Large intestine (tissue), 3 donors: Measurements from ENCODE around the gene ELP4. TPM values are rescaled to one million over a fixed set of nuclear protein-coding genes. Genes with fewer than 3 reads are reported as not detected.
"Not testable (repeated sequence)": the region's sequence is repeated elsewhere in the genome, so short reads cannot be mapped to it uniquely, and the experiment has no call there.

Experiments used
- DNase-seq, 2 donors: peaks; one replicate each; pipeline versions ENCODE4 v3.0.0 to v3.0.0-alpha.2; 2013
- H3K27ac ChIP-seq: one replicate; pipeline ENCODE4 v1.5.1; 2013; ENCODE audit warnings: low read length
- H3K27me3 ChIP-seq: 2 replicates; pipeline ENCODE4 v1.6.1; 2013; ENCODE audit warnings: low read length; ENCODE audit not compliant: control insufficient read depth, insufficient read depth
- H3K36me3 ChIP-seq: 2 replicates; pipeline ENCODE4 v1.6.1; 2013; ENCODE audit warnings: low read length; ENCODE audit not compliant: control insufficient read depth, insufficient read depth
- H3K4me1 ChIP-seq: one replicate; pipeline ENCODE4 v1.6.1; 2013; ENCODE audit warnings: low read length; ENCODE audit not compliant: control insufficient read depth, insufficient read depth
- H3K4me3 ChIP-seq: one replicate; pipeline ENCODE4 v1.5.1; 2013; ENCODE audit warnings: low read length
- H3K9me3 ChIP-seq: one replicate; pipeline ENCODE4 v1.6.1; 2013; ENCODE audit warnings: mild to moderate bottlenecking, low read depth, low read length, moderate library complexity; ENCODE audit not compliant: control insufficient read depth
- WGBS: methylation state at CpG from one replicate; pipeline ENCODE4 v1.1.5; 2013; ENCODE audit warnings: low lambda C conversion rate; ENCODE audit not compliant: insufficient coverage; 5-methylcytosine and 5-hydroxymethylcytosine counted together
- polyA plus RNA-seq: library from polyadenylated mRNA; unstranded; fragments of 120-200 nt; gene quantifications from one replicate; pipeline ENCODE4 v1.2.1, GENCODE V29; 2013

The ELP4 gene
- polyA plus RNA-seq, 1 donor: 14.4 TPM

- no peaks in the 10 kb centered on the region for H3K27me3 ChIP-seq
- no peak overlapping the region for H3K27ac ChIP-seq
- H3K4me1 ChIP-seq: no peaks in the 10 kb centered on the region
- no peaks in the 10 kb centered on the region for H3K9me3 ChIP-seq
- no peaks in the 10 kb centered on the region for H3K36me3 ChIP-seq
- DNase-seq: no peak
- 86% methylated on average over 1 of the region's 2 CpGs for WGBS
- H3K4me3 ChIP-seq: no peak overlapping the region
These were observed 180.9 kb downstream of the ELP4 start for GRCh38 chr11:31690516-31690915.

- DNase-seq: no peak
These were observed 182.9 kb downstream of the ELP4 start for GRCh38 chr11:31692466-31692865.

GRCh38 chr11:31697049-31697448 lies 187.5 kb downstream of the ELP4 start:
- not testable (repeated sequence) for H3K4me1 ChIP-seq, DNase-seq, H3K27me3 ChIP-seq, H3K9me3 ChIP-seq, H3K27ac ChIP-seq, H3K4me3 ChIP-seq, H3K36me3 ChIP-seq
- WGBS: 100% methylated on average over 1 of the region's 1 CpG

More at GRCh38 chr11:31692466-31692865, 182.9 kb downstream of the ELP4 start:
- Histone ChIP-seq H3K4me1 (no peaks in the 10 kb centered on the region), H3K9me3 (no peaks in the 10 kb centered on the region), H3K4me3 (no peak overlapping the region), H3K36me3 (no peaks in the 10 kb centered on the region), H3K27ac (no peak overlapping the region), H3K27me3 (no peaks in the 10 kb centered on the region)
- WGBS: 100% methylated on average over 1 of the region's 2 CpGs

- Histone ChIP-seq H3K4me3 (no peak overlapping the region), H3K27ac (no peak overlapping the region), H3K4me1 (no peaks in the 10 kb centered on the region), H3K9me3 (no peaks in the 10 kb centered on the region), H3K36me3 (no peaks in the 10 kb centered on the region), H3K27me3 (no peaks in the 10 kb centered on the region)
- DNase-seq: no peak
- WGBS: 100% methylated on average over 1 of the region's 1 CpG
These were observed 189.5 kb downstream of the ELP4 start for GRCh38 chr11:31699066-31699465.

- Histone ChIP-seq H3K4me1 (no peaks in the 10 kb centered on the region), H3K9me3 (no peaks in the 10 kb centered on the region), H3K4me3 (no peak overlapping the region), H3K27me3 (no peaks in the 10 kb centered on the region), H3K27ac (no peak overlapping the region), H3K36me3 (no peaks in the 10 kb centered on the region)
- DNase-seq: no peak
- WGBS: no CpG with 5 or more reads among the region's 1 CpG
These were observed 193.4 kb downstream of the ELP4 start for GRCh38 chr11:31702966-31703365.

GRCh38 chr11:31706357-31706756 lies 196.8 kb downstream of the ELP4 start:
- no peak overlapping the region for H3K27ac ChIP-seq
- no peak for DNase-seq
- 100% methylated on average over 1 of the region's 1 CpG for WGBS
- no peak overlapping the region for H3K4me3 ChIP-seq
- H3K36me3 ChIP-seq: no peaks in the 10 kb centered on the region
- no peaks in the 10 kb centered on the region for H3K4me1 ChIP-seq
- no peaks in the 10 kb centered on the region for H3K27me3 ChIP-seq
- H3K9me3 ChIP-seq: no peaks in the 10 kb centered on the region

- Histone ChIP-seq H3K4me3 (no peak overlapping the region), H3K27me3 (no peaks in the 10 kb centered on the region), H3K4me1 (no peaks in the 10 kb centered on the region), H3K9me3 (no peaks in the 10 kb centered on the region), H3K36me3 (no peaks in the 10 kb centered on the region), H3K27ac (no peak overlapping the region)
- WGBS: no CpG with 5 or more reads among the region's 2 CpGs
- no peak for DNase-seq
These were observed 201.6 kb downstream of the ELP4 start for GRCh38 chr11:31711137-31711536.

GRCh38 chr11:31712851-31713250 lies 203.3 kb downstream of the ELP4 start:
- DNase-seq: no peak
- no peaks in the 10 kb centered on the region for H3K27me3 ChIP-seq
- H3K27ac ChIP-seq: no peak overlapping the region
- H3K4me1 ChIP-seq: no peaks in the 10 kb centered on the region
- H3K4me3 ChIP-seq: no peak overlapping the region
- H3K9me3 ChIP-seq: no peaks in the 10 kb centered on the region
- H3K36me3 ChIP-seq: no peaks in the 10 kb centered on the region
- no CpG with 5 or more reads among the region's 2 CpGs for WGBS

- Histone ChIP-seq H3K4me1 (no peaks in the 10 kb centered on the region), H3K36me3 (no peaks in the 10 kb centered on the region), H3K27ac (no peak overlapping the region), H3K4me3 (no peak overlapping the region), H3K27me3 (no peaks in the 10 kb centered on the region), H3K9me3 (no peaks in the 10 kb centered on the region)
- WGBS: no CpG with 5 or more reads among the region's 3 CpGs
- DNase-seq: no peak
These were observed 205.3 kb downstream of the ELP4 start for GRCh38 chr11:31714840-31715239.

- H3K4me3 ChIP-seq: no peak overlapping the region
- no peak for DNase-seq
- H3K27me3 ChIP-seq: no peaks in the 10 kb centered on the region
- no peaks in the 10 kb centered on the region for H3K36me3 ChIP-seq
- WGBS: 71% methylated on average over 1 of the region's 2 CpGs
- no peaks in the 10 kb centered on the region for H3K9me3 ChIP-seq
- no peak overlapping the region for H3K27ac ChIP-seq
- no peaks in the 10 kb centered on the region for H3K4me1 ChIP-seq
These were observed 210.7 kb downstream of the ELP4 start for GRCh38 chr11:31720225-31720624.

- Histone ChIP-seq H3K27me3 (no peaks in the 10 kb centered on the region), H3K27ac (no peak overlapping the region), H3K4me1 (no peaks in the 10 kb centered on the region), H3K9me3 (no peaks in the 10 kb centered on the region), H3K36me3 (no peaks in the 10 kb centered on the region), H3K4me3 (no peak overlapping the region)
- DNase-seq: no peak
- 83% methylated on average over 2 of the region's 3 CpGs for WGBS
These were observed 211.3 kb downstream of the ELP4 start for GRCh38 chr11:31720671-31721365.
